T-helper 1 cell (primary cell): ENCODE measurements around the gene PTPRM.
"Not testable (repeated sequence)": the region's sequence is repeated elsewhere in the genome, so short reads cannot be mapped to it uniquely, and the experiment has no call there.

ENCODE experiments used
- DNase-seq, 5 donors: peaks; one replicate each; pipeline ENCODE4 v3.0.0-alpha.2; 2012 to 2020

PTPRM gene

GRCh38 chr18:7955175-7955574 lies 388.1 kb downstream of the PTPRM start:
- DNase-seq = no peak

DNA sequence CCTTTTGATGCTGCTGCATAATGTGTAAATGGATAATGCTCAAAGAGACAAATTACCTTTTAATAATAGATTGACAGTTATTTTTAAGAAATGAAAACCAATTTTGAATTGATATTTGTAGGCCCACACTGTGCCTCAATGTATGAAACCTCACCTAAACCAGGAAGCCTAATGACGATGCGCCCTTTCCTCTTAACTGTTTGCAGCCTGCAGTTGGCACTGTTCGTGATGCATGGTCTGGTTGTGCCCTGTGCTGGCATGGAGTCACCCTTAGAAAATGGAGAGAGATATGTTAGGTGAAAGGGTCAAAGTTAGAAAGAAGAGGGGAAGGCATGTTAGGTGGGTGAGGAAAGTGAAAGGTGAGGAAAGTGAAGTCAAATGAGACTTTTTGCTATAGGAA lies 390.2 kb downstream of the PTPRM start:
- DNase-seq = no peak

DNA sequence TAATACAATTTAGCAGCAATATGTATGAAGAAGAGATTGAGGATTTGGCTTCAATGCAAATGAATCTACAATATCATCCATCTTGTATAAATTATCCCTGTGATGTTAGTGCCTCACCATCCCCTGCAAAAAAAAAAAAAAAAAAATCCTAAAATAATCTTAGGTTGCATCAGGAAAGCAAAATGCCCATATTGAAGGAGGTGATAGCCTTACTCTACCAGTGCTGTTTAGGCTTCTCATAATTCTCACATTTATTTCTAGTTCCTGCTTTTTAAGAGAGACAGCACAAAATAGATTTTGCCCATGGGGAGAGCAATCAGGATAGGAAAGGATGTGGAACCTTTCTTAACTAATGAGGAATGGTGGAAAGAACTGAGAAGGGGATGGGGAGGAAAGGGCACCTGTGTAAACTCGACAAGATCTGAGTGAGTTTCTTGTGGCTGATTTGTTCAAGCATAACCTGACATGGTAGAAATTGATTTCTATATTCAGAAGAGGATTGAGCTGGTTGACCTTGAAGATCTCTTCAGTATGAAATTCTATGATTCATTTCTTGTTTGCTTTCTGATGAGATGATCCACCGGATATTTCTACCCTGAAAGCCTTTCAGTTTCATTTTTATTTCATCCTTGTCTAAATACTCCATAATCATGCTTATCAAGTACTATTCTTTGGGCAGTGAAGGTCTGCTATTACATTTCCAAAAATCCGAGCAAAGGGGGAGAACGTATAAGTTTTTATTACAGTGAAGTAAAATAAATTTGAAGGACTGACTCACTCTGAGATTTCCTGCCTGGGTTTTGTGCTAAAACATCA lies 391.2 kb downstream of the PTPRM start:
- peak in 1 of 5 donors; percentile 7 for DNase-seq

- no peak for DNase-seq
These were observed 391.7 kb downstream of the PTPRM start for GRCh38 chr18:7958897-7959146.

DNA sequence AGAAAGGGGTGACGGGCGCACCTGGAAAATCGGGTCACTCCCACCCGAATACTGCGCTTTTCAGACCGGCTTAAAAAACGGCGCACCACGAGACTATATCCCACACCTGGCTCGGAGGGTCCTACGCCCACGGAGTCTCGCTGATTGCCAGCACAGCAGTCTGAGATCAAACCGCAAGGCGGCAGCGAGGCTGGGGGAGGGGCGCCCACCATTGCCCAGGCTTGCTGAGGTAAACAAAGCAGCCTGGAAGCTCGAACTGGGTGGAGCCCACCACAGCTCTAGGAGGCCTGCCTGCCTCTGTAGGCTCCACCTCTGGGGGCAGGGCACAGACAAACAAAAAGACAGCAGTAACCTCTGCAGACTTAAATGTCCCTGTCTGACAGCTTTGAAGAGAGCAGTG lies 399.6 kb downstream of the PTPRM start:
- not testable (repeated sequence) for DNase-seq

DNA sequence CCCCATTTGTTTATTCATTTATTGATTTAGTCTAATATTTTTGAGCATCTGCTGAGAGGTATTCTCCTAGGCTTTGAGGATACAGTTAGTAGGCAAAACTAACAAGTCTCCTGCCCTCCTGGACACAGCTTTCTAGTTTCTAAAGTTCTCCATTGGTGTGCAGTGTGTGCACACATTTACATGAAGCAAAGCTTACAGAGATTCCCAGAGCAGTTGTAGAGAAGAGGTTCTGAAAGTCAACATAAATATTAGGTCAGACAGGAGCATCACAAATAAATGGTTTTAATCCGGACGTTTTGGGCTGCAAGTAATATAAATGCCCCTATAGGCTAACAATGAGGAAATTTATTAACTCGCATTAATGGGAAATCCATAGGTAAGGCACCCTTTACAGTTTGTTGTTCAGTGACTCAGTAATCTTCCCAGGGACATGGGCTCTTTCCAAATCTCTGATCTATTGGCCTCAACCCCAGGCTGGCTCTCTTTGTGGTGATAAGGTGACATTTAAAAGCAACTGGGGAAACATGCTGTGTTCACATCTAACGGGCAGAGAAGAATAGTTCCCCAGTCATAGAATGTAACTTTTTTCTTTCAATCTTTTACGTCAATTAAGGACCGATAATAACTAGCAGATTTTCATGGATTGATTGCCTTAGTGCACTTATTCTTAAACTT lies 407.2 kb downstream of the PTPRM start:
- no peak for DNase-seq

DNA sequence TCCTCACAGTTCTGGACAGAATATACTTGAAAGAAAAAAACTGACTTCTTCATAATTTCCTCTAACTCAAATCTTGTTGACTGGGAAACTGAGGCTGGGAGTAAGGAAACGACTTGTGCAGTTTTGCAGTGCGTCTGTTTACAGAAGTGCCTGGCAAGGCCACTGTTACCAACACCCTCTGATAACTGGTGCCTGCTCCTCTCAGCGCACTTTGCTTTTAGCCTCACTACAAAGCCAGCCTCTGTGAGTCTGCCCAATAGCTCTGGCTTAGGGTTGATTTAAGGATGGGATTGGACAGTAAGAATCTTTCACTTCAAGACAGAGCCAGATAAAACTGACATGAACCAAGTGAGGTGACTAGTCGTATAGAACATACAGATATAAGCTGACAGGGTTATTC lies 410.8 kb downstream of the PTPRM start:
- DNase-seq = no peak

- no peak for DNase-seq
These were observed 411.7 kb downstream of the PTPRM start for GRCh38 chr18:7978834-7979233.

DNA sequence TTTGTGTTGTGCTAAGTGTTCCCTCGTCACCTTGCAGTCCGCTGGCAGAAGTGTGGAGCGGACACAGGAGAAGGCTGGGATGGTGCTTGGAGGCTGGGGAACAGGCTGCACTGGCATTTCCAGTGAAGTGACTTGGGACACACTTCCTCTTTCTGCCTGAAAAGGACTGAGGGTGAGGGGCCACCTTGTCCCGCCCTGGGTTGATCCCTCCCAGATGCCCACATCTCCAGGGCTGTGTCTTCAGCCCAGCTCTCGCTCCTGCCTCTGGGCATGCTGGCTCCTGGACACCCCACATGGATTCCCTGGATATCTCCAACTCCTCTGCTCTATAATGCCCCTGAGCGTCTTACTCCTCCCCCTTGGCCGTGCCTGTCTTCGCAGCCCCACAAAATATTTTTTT lies 412.6 kb downstream of the PTPRM start:
- DNase-seq = no peak

DNA sequence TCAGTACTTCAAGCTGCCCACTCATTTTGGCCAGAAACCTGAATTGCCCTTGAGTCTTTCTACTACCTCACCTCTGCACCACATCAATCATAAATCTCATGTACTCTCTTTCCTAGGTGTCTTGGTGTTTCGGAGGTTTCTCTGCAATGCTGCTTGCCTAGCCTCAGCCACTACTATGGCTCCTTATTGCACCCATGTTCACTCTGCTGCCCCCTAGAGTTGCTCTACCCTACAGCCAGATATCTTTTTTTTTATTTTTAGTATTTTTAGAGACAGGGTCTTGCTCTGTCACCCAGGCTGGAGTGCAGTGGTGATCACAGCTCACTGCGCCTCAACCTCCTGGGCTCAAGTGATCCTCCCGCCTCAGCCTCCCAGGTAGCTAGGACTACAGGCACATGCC lies 413.0 kb downstream of the PTPRM start:
- no peak for DNase-seq

GRCh38 chr18:7980656-7981055 lies 413.5 kb downstream of the PTPRM start:
- DNase-seq = no peak

- DNase-seq = no peak
These were observed 415.1 kb downstream of the PTPRM start for GRCh38 chr18:7982216-7982615.

DNA sequence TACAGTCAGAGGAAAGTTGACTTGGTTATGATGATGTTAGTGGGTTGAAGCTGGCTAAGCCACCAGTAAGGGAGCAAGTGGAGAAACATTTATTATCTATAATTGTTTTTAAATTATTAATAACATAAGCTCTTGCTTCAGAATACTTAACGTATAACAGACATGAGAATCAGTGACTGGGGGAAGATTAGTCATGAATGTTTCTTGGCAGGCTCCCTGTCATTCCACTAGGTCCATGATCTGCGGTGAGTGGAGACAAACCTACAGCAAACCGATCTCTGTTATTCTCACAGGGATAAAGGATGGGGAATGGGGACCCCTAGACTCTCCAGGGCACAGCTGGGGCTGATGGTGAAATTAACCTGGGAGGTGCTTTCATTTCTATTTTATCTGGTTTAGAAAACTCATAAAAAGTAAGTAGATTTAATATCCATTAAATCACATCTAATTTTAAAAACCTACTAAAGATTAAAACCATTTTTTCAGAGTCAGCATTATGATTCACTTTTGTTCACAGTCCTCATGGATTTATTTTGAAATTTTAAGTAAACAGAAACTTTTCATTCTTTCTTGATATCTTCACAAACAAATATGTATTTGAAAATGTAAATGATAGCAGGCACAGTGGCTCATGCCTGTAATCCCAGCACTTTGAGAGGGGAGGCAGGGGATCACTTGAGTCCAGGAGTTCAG lies 420.3 kb downstream of the PTPRM start:
- no peak for DNase-seq

DNA sequence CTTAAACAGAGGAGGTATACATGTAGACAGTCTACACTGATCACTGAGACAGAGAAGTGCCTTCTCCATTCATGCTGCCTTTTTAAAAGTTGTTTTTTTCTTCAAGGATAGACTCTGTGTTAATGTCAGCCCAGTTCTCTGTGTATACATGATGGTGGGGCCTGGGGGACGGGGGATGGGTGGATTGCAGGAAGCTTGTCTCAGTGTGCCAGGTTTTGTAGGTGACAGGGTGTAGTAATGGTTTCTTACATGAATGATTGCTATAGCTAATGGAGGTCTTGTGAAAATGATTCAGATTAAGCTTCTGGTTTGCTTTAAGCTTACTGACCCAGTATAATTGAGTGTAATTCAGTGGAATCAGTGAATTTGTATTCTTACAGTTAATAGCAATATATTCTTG lies 423.6 kb downstream of the PTPRM start:
- no peak for DNase-seq

GRCh38 chr18:8001711-8002301 lies 434.7 kb downstream of the PTPRM start:
- DNase-seq = no peak

DNA sequence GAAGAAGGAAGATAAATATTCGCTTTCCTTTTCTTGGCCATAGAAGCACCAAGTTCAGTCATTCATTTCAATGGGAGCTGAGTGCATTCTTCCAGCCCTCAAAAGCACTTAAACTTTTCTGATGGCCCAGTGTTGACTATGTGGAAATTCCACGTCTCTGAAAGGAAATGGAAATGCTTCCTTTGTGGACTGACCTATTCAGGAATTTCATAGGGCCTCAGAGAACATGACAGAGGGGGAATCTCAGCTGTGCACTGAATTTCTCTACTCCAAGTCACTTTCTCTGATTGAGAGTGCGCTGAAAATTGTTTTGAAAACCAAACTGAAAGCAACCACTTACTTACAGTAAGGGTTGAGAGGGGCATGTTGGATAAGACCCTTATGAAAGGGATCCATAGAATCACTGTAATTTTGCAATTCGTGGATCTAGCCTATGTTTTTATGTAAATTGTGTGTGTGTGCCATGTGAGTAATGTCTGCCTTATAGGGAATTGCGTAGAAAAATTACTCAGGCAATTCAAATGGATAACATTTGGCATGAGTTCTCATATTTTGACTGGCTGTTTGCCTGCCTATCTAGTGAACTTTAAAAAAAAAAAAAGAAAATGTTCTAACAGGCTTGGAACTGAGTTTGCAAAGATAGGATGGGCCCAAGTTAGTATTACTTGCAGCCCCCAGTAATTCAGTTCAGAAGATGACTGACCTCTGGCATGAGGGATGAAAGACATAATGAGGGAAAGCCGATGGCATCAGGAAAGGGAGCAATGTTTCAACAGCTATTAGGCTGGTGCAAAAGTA lies 437.0 kb downstream of the PTPRM start:
- no peak for DNase-seq

GRCh38 chr18:8004792-8005191 lies 437.7 kb downstream of the PTPRM start:
- no peak for DNase-seq

DNA sequence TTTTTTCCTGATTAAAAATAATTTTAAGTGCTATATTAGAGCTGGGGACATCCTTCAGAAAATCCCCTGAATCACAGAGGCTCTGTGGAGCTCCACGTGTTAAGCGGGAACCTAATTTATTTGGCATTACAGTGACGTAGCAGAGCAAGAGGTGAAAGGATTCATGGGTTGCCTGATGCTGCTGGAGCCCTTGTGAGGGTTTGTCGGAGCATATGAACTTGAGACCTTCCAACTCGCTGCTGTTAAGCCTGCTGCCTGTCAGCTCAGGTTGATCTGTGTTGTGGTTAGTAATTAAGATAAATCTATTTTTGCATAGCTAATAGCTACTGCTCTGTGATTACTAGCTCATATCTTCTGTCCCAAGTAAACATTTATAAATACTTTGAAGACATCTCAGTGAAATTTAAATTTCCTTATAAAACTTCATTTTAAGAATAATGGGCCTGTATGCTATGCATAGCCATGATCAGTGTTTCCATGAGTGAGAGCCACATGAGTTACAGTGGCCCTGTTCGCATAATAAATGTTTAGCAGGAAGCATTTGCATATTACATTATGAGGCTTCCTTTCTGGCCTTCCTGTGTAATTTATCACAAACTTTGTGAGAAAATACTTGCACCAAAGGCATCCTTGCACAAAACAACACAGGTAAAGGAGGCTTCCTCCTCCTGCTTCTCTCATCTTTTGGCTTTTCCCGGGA lies 438.9 kb downstream of the PTPRM start:
- no peak for DNase-seq

- DNase-seq = no peak
These were observed 439.9 kb downstream of the PTPRM start for GRCh38 chr18:8006979-8007378.

DNA sequence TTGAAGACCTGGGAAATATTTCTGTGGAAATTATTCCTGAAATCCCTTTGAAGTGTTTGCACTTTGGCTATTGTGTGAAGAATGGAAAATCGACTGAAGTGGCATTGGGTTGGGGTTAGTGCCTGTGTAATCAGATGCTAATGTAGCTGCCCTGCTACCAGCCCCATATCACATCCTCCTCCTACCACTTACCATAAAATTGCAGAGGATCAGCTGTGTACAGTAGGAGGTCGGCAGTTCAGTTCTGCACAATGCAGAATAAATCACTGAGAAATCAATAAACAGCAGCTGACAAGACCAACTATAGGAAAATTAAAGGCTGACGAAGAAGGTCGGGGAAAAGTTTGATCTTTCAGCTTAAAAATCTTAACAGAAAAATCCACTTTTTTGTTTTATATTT lies 440.9 kb downstream of the PTPRM start:
- DNase-seq = no peak

DNA sequence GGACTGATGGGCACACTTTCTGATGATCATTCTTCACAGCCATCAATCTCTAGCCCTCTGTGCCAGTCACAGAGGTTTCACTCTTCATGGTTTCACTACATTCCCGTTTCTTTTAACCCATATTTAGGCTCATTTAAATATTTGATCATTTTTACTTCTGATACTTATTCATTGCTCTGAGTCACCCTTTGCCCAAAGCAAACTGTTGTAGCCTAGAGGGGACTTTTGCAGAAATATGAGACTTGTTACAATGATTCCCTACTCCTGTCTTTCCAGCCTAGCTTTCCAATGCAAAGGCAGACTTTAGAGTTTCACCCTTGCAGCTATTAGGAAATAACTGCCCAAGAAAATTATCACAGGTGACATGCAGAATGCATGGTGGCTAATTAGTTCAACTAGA lies 444.2 kb downstream of the PTPRM start:
- DNase-seq = no peak

- DNase-seq = no peak
These were observed 444.8 kb downstream of the PTPRM start for GRCh38 chr18:8011906-8012305.
